KMS-11 (cell line): Measurements from ENCODE around the gene C14orf119.

ENCODE experiments used
- H2AFZ ChIP-seq: fragments of 200-600 bp; sonication (generic); 2 replicates; pipeline ENCODE4 v1.6.1; 2016; ENCODE audit warnings: antibody characterized with exemption, mixed run types, low read depth
- H3K27ac ChIP-seq: fragments of 200-600 bp; sonication (generic); 2 replicates; pipeline ENCODE4 v1.6.1; 2016; ENCODE audit warnings: mild to moderate bottlenecking, mixed run types
- H3K27me3 ChIP-seq: fragments of 200-600 bp; sonication (generic); 2 replicates; pipeline ENCODE4 v1.6.1; 2017; ENCODE audit warnings: mild to moderate bottlenecking, low read depth, mixed run types, moderate library complexity; ENCODE audit not compliant: insufficient read depth
- H3K36me3 ChIP-seq: fragments of 200-600 bp; sonication (generic); 2 replicates; pipeline ENCODE4 v1.6.1; 2017; ENCODE audit warnings: mild to moderate bottlenecking, mixed run types; ENCODE audit not compliant: insufficient read depth
- H3K4me1 ChIP-seq: fragments of 200-600 bp; sonication (generic); 2 replicates; pipeline ENCODE4 v1.6.1; 2016; ENCODE audit warnings: mild to moderate bottlenecking, low read depth, mixed run types; ENCODE audit not compliant: poor library complexity, severe bottlenecking
- H3K4me2 ChIP-seq: fragments of 200-600 bp; sonication (generic); 2 replicates; pipeline ENCODE4 v1.7.0; 2016; ENCODE audit warnings: mild to moderate bottlenecking, mixed run types
- H3K4me3 ChIP-seq: fragments of 200-600 bp; sonication (generic); IDR thresholded peaks from 2 replicates; pipeline ENCODE4 v1.6.1; 2017; ENCODE audit warnings: low read depth, low read length, mixed read lengths; ENCODE audit not compliant: insufficient read depth
- H3K79me2 ChIP-seq: fragments of 200-600 bp; sonication (generic); 2 replicates; pipeline ENCODE4 v1.6.1; 2016; ENCODE audit warnings: low read depth, mixed run types; ENCODE audit not compliant: insufficient read depth
- H3K9ac ChIP-seq: fragments of 200-600 bp; sonication (generic); 2 replicates; pipeline ENCODE4 v1.6.1; 2016; ENCODE audit warnings: mild to moderate bottlenecking, mixed run types
- H4K20me1 ChIP-seq: fragments of 200-600 bp; sonication (generic); 2 replicates; pipeline ENCODE4 v1.6.1; 2016; ENCODE audit warnings: mild to moderate bottlenecking, mixed run types; ENCODE audit not compliant: insufficient read depth
- CTCF ChIP-seq: fragments of 200-600 bp; sonication (generic); conservative IDR thresholded peaks from 2 replicates; pipeline ENCODE4 v1.6.1; 2017; ENCODE audit warnings: low read depth, mild to moderate bottlenecking, antibody characterized with exemption, low read length, moderate library complexity, mixed read lengths

The C14orf119 gene

GRCh38 chr14:23137813-23138535 lies 42.7 kb downstream of the C14orf119 start:
- Histone ChIP-seq H3K27me3 (no peaks in the 10 kb centered on the region), H3K9ac (no peak overlapping the region), H2AFZ (no peak overlapping the region), H3K4me1 (no peaks in the 10 kb centered on the region), H3K79me2 (no peaks in the 10 kb centered on the region), H4K20me1 (no peaks in the 10 kb centered on the region), H3K4me2 (no peak overlapping the region), H3K27ac (no peak overlapping the region), H3K4me3 (no peak overlapping the region), H3K36me3 (no peaks in the 10 kb centered on the region)
- no peak for TF ChIP-seq CTCF

DNA sequence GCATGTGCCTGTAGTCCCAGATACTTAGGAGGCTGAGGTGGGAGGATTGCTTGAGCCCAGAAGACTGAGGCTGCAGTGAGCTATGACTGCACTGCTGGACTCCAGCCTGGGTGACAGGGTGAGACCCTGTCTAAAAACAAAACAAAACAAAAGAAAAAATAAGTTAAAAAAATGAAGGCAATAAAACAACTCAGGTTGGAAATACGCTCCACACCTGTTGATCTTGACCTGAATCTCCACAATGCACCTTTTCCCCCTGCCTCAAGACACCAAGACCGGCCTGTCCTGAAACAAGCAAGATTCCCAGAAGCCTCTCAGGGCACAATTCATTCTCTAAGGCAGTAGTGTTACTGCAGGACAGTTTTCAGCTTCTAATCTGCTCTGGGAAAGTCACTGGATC lies 44.6 kb downstream of the C14orf119 start:
- Histone ChIP-seq H3K9ac (no peak overlapping the region), H3K27ac (no peak overlapping the region), H3K4me1 (no peaks in the 10 kb centered on the region), H2AFZ (no peak overlapping the region), H3K27me3 (no peaks in the 10 kb centered on the region), H3K36me3 (no peaks in the 10 kb centered on the region), H4K20me1 (no peaks in the 10 kb centered on the region), H3K4me2 (no peak overlapping the region), H3K4me3 (no peak overlapping the region), H3K79me2 (no peaks in the 10 kb centered on the region)
- TF ChIP-seq CTCF = no peak

DNA sequence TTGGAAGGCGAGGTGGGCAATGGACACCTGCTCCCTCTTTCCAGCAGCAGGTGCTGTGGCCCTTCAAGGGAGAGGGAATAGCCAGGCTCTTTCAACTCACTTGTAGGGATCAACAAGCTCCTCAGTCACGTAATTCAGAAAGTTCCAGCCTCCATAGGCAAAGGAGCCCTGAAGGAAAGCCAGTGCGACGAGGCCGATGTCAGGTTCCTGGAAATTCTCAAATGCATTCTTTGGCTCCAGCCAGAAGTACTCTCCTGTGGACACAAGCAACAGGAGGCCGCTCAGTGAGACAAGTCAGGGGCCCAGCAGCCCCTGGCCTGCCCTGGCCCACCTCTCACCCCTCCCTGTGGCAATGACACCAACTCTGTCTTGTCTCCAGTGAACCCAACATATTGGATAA lies 45.1 kb downstream of the C14orf119 start:
- H3K4me3 ChIP-seq = no peak overlapping the region
- no peak for TF ChIP-seq CTCF
- H3K4me1 ChIP-seq = no peaks in the 10 kb centered on the region
- H4K20me1 ChIP-seq = no peaks in the 10 kb centered on the region
- H3K27ac ChIP-seq = no peak overlapping the region
- H3K9ac ChIP-seq = no peak overlapping the region
- no peaks in the 10 kb centered on the region for H3K79me2 ChIP-seq
- no peaks in the 10 kb centered on the region for H3K27me3 ChIP-seq
- H3K4me2 ChIP-seq = no peak overlapping the region
- no peak overlapping the region for H2AFZ ChIP-seq
- no peaks in the 10 kb centered on the region for H3K36me3 ChIP-seq

- no peaks in the 10 kb centered on the region for H3K36me3 ChIP-seq
- no peaks in the 10 kb centered on the region for H4K20me1 ChIP-seq
- TF ChIP-seq CTCF = no peak
- H3K27ac ChIP-seq = no peak overlapping the region
- H3K79me2 ChIP-seq = no peaks in the 10 kb centered on the region
- H3K4me3 ChIP-seq = no peak overlapping the region
- H3K4me2 ChIP-seq = no peak overlapping the region
- no peak overlapping the region for H2AFZ ChIP-seq
- H3K27me3 ChIP-seq = no peaks in the 10 kb centered on the region
- no peak overlapping the region for H3K9ac ChIP-seq
- no peaks in the 10 kb centered on the region for H3K4me1 ChIP-seq
These were observed 46.6 kb downstream of the C14orf119 start for GRCh38 chr14:23141706-23142444.
